SW 1271 (cell line): ENCODE measurements around the gene HDAC7.

Source experiments
- DNase-seq, 2 experiments: peaks; one replicate each; lab custom pipeline; 2025; lab: John Stamatoyannopoulos, UW

Gene HDAC7

GRCh38 chr12:47746073-47746472, 73.6 kb downstream of the HDAC7 start:
- DNase-seq: no peak

DNA sequence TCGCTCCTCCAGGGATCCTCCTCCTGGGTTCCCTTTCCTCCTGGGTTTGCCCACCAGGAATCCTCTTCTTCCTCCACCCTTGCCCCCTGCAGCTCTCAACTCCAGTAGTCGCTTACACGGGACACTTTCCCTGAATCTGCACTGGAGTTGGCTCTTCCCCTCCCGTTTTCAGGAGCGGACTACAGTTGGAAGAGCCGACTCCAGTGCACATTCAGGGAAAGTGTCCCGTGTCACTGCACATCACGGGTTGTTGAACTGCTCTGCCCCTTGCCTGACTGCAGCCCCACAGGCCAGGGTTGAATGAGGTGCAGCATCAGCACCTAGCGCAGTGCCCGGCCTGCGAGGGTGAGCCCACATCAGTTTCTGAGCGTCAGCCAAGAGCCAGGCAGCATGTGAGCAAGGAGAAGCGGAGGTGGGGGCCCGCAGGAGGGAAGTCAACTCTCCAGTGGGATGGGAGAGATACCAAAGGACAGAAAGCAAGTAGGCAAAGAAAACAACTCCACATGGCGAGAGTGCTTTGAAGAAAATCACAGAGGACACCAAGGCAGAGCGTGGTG, 74.1 kb downstream of the HDAC7 start:
- no peak for DNase-seq

- no peak for DNase-seq
These were observed 74.8 kb downstream of the HDAC7 start for GRCh38 chr12:47744778-47745436.

DNA sequence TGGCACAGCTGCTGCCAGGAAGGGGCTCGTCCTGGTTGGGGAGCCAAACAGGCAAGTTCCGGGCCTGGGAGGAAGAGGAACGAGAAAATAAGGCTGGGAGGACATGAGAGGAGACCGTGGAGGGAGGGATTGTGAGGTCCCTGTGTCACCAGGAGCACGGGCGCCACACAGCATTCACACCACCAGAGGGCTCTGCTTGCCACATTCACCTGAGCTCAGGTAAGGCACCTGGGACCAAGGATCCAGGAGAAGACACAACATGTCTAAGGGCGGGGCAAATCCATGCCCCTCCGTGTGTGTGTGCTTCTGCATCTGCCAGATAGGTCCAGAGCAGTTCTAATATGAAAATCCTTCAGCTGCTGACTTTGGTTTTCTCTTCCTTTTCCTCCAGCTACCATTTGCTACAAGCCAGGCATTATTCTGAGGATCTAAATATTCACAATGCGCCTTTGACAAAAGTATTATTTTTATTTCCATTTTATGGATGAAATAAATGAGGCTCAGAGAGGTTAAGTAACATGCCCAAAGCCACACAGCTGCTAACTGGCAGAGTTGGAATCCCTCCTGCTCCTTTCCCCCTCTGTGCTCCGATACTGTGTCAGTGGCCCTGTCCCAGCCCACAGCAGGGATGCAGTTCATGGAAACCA, 75.6 kb downstream of the HDAC7 start:
- no peak for DNase-seq

- DNase-seq: no peak
These were observed 76.3 kb downstream of the HDAC7 start for GRCh38 chr12:47743311-47743860.

DNA sequence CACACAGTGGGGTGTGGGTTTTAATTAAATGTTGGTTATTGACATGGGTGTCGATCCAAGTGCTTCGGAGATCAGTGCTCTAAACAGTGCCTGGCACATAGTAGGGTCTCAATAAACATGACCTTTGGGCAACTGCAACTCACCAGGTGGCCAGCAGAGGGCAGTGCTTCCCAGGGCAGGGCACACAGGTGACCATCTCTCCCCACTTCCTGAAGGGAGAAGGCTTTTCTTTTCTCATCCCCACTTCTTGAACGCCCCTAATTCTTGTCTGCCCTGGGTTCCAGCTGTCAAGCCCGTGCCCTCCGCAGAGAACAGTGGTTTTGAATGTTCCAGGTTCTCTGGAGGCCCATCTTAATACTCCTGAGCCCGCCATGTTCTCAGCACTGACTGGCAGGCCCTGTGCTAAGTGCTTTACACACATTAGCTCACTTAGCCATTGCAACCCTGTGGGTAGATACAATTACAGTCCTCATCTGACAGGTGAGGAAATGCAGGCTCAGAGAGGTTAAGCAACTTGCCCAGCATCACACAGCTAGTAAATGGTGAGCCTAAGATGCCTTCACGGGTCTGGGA, 77.4 kb downstream of the HDAC7 start:
- DNase-seq: peak in 1 of 2 experiments; percentile 31

DNA sequence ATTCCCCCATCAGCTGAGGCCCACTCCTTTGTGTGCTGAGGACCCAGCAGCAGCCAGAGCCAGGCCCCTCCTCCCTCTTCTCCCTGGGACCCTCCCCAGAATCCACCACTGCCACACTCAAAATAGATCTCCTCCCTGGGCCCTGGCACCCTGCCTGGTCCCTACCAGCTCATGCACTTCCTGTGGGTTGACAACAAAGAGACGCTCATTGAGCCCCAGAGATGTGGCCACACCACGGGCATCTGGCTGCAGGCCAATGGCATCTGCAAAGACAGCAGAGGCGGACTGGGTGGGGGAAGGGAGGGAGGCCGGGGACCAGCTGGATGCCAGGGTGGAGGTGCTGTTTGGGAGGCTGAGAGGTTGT, 78.4 kb downstream of the HDAC7 start:
- peak in 1 of 2 experiments; percentile 14 for DNase-seq

GRCh38 chr12:47740606-47741339, 78.9 kb downstream of the HDAC7 start:
- DNase-seq: no peak

DNA sequence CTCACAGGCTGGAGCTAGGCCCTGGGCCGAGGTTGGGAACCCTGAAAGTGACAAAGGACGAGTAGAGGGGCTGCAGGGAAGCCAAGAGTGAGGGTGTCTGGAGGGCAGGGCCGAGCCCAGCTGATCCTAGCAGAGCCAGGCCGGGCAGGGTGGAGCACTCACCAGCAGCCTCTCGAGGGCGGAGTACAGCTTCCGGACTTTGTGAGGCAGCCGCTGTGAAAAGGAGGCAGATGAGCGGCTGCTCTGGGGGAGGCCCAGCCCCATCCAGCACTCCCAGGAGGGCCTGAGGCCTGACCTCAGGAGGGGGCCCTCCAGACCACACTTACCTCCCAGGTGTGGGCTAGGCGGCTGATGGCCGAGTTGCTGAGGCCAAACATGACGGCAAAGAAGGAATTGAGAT, 79.7 kb downstream of the HDAC7 start:
- DNase-seq: no peak

DNA sequence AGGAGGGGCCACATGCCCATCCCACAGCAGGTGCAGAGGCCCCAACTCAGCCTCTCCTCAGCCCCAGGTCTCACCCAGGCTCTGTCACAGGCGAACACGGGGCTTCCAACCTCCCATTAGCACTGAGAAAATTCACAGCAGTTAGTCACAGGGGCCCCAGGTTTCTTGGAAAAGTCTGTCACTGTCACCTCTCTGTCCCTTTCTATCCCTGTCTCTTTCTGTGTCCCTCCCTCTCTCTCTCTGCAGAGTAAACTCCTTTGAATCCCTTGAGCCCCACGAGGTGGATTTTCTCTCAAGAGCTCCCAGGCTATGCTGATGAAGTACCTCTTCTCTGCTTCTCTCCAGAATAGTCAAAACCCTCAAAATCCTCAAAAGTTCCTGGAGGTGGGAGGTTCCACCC, 80.4 kb downstream of the HDAC7 start:
- no peak for DNase-seq

- DNase-seq: no peak
These were observed 81.6 kb downstream of the HDAC7 start for GRCh38 chr12:47737936-47738594.

- no peak for DNase-seq
These were observed 82.6 kb downstream of the HDAC7 start for GRCh38 chr12:47736877-47737676.

DNA sequence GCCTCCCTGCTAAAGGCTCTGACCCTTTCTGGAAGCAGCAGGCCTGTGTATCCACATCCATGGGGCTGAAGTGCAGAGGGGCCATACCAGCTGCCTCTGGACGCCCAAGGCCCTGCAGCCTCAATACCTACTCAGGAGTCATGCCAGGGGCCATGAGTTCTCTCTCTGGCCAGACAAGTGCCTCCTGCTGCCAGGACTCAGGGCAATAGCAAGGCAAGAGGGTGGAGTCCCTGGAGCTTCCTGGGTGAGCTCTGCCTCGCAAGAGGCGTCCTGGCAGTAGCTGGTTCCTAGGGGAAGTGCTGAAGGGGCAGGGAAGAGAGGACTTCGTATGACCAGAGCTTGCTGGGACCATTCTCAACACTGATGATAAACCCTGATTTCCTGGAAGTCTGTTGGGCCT, 83.5 kb downstream of the HDAC7 start:
- DNase-seq: no peak

DNA sequence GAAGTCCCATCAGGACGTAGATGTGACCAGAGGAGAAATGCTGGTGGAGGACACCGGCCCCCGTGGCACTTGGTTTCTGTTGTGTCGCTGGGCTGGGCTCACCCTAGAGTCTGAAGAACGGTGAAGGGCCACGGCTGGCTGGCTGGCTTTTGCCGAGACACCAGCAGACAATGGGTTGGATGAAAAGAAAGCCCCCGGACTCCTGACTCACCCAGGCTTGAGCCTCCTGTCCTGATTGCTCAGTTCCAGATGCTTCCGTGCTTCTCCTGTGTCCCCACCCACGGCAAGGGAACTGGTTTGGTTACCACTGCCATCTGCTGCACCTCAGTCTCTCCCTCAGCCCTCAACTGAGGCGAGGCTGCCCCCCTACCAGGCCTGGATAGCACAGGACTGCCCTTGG, 84.1 kb downstream of the HDAC7 start:
- DNase-seq: no peak

DNA sequence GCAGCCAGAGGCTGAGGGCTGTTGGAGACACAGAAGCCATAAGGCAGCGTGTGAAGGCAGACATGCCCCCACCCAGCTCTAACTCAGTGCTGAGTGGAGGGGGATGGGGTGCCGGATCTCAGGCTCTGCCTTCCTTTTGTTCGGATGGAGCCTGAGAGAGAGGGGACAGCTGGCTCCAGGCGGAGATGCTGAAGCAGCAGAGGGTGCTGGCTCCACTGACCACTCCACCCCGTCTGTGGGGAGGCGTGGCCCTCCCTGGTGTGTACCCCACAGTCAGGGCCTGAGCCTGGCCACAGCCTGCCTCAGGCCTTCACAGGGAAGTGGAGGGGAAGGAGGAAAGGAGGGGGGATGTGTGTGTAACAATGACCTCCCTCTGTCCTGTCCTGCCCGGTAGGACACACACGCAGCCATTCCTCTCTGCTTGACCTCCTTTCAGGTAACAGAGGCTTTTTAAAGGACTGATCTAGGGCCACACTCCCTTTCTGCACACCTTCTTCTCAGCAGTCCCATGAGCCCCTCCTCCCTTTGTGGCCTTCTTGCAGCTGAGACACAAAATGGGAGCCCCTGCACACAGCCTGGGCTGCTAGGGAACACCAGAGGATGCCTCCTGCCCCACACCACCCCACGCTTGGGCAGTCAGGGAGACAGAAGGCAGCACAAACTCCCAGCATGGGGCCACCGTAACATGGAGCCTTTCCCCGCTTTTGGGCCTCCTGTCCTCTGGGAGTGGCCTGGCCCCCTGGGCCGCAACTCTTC, 84.8 kb downstream of the HDAC7 start:
- DNase-seq: no peak

GRCh38 chr12:47733142-47733541, 86.6 kb downstream of the HDAC7 start:
- no peak for DNase-seq
